HFF-Myc (cell line): Measurements from ENCODE around the gene ARHGEF9.

Experiments
- DNase-seq: peaks from one replicate; pipeline ENCODE4 v3.0.0-alpha.2; 2011; ENCODE audit warnings: low read depth; ENCODE audit errors: extremely low read depth
- H3K4me3 ChIP-seq: replicated peaks from 2 replicates; pipeline ENCODE4 v1.5.1; 2011; ENCODE audit warnings: low read depth, mild to moderate bottlenecking, control low read depth, low read length
- CTCF ChIP-seq: IDR thresholded peaks from 2 replicates; pipeline ENCODE4 v1.5.1; 2012; ENCODE audit warnings: mild to moderate bottlenecking, low read depth, low read length, control low read depth; ENCODE audit errors: missing control alignments

ARHGEF9 gene

GRCh38 chrX:63713526-63713925 is 71.5 kb downstream of the ARHGEF9 start:
- H3K4me3 ChIP-seq: no peak overlapping the region
- TF ChIP-seq CTCF: no peak
- DNase-seq: no peak

- H3K4me3 ChIP-seq: no peak overlapping the region
- no peak for DNase-seq
- TF ChIP-seq CTCF: no peak
Observed at GRCh38 chrX:63708801-63709200, 76.2 kb downstream of the ARHGEF9 start.

- DNase-seq: no peak
- H3K4me3 ChIP-seq: no peak overlapping the region
- TF ChIP-seq CTCF: no peak
Observed at GRCh38 chrX:63702556-63702955, 82.5 kb downstream of the ARHGEF9 start.

- DNase-seq: peak; percentile 25
- no peak overlapping the region for H3K4me3 ChIP-seq
- peak; percentile 66 for TF ChIP-seq CTCF
Observed at GRCh38 chrX:63686878-63687714, 97.9 kb downstream of the ARHGEF9 start.

GRCh38 chrX:63680423-63680822 is 104.6 kb downstream of the ARHGEF9 start:
- DNase-seq: no peak
- H3K4me3 ChIP-seq: no peak overlapping the region
- TF ChIP-seq CTCF: no peak

- DNase-seq: no peak
- H3K4me3 ChIP-seq: no peak overlapping the region
- TF ChIP-seq CTCF: no peak
Observed at GRCh38 chrX:63679432-63679831, 105.6 kb downstream of the ARHGEF9 start.
